Testis (tissue), 3 donors: ENCODE results near the gene PLEKHD1. TPM values are rescaled to one million over a fixed set of nuclear protein-coding genes. Genes with fewer than 3 reads are reported as not detected.

ENCODE experiments used
- DNase-seq: peaks from one replicate; pipeline ENCODE4 v3.0.0-alpha.2; 2019
- H3K27ac ChIP-seq, 2 donors: fragments of 200-600 bp; sonication (generic); one replicate each; pipeline ENCODE4 v1.5.1; 2019
- H3K27me3 ChIP-seq: fragments of 200-600 bp; sonication (generic); one replicate; pipeline ENCODE4 v1.5.1; 2019
- H3K36me3 ChIP-seq: fragments of 200-600 bp; sonication (generic); one replicate; pipeline ENCODE4 v1.5.1; 2017; ENCODE audit warnings: low read depth; ENCODE audit errors: missing control alignments
- H3K4me1 ChIP-seq: fragments of 200-600 bp; sonication (generic); one replicate; pipeline ENCODE4 v1.5.1; 2019
- H3K4me3 ChIP-seq, 2 donors: fragments of 200-600 bp; sonication (generic); one replicate each; pipeline ENCODE4 v1.5.1; 2017 to 2019
- H3K9me3 ChIP-seq: fragments of 200-600 bp; sonication (generic); one replicate; pipeline ENCODE4 v1.5.1; 2017
- POLR2A ChIP-seq: fragments of 450-650 bp; IDR thresholded peaks from one replicate; pipeline ENCODE4 v1.6.1; 2017; ENCODE audit warnings: antibody characterized with exemption, mild to moderate bottlenecking, moderate library complexity
- WGBS, 2 donors: methylation state at CpG; one replicate each; pipeline ENCODE4 v1.1.5; 2018; 5-methylcytosine and 5-hydroxymethylcytosine counted together
- intact Hi-C: fragments of 100-400 bp; cut with DNase I; formaldehyde crosslinking; loops from one replicate; pipeline ENCODE4 v1.15.1; 2023; ENCODE audit warnings: low total_unique reads
- polyA plus RNA-seq: library from polyadenylated mRNA; stranded (reverse); fragments of 350-450 nt; fragmentation: Illumina TruSeq; extraction: RNeasy Lipid Tissue Mini Kit (QIAGEN cat#74804); gene quantifications from one replicate; pipeline ENCODE4 v1.2.3, GENCODE V29; 2014; ENCODE audit warnings: low read depth, low replicate concordance; ENCODE audit not compliant: insufficient read depth
- total RNA-seq, 2 donors: library from RNA; depleted of rRNA; stranded (reverse); fragments of >200 nt; gene quantifications; one replicate each; pipeline ENCODE4 v1.2.3, GENCODE V29; 2016
- TF ChIP-seq, protein P1 (sequence below), 3 experiments: fragments of 450-650 bp in 2 of 3; fragments of 200-600 bp in 1 of 3; sonication (generic) in 1 of 3; IDR thresholded peaks; one replicate each; pipeline ENCODE4 v1.5.1; 2016 to 2019; ENCODE audit warnings: antibody characterized with exemption in 3 of 3, mild to moderate bottlenecking in 2 of 3, moderate library complexity in 1 of 3

The PLEKHD1 gene
- total and polyA plus RNA-seq, 3 donors from 2014 or later, result 0.87 to 1.9 (median 1.1) TPM

DNA sequence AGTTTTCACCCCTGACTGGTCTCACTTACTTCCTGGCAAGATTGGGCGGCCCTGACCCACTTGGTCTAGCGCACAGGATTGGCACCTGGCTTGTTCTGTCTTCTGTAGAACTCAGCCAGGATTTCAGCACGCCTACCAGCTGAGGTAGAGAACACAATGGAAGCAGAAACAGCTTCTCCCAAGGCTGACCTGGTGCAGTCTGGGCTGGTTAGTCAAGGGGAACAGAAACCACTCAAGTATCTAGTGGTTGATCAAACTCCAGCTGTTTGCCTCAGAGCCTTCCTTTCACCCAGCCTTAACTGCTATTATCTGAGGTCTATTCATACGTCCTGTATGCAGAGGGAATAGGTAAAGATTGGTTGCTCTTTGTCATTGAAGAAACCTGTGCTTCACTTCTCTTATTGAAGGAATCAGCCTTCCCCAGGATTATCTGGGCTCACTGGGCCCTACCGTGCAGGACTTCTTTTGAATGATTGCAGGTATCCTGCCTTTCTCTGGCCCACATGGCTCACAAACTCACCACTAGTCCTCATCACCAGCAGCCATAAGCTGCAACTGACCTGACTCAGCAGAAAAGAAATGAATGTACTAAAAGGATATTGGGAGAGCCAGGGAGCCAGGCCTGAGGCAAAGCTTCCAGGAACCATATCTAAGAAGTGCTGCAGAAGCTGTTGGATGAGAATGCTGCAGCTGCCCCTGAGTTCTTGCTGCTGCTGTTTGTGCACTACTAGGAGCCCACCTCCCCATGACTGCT is 2.5 kb upstream of the PLEKHD1 start:
- H3K27me3 ChIP-seq, result no peaks in the 10 kb centered on the region
- no peak overlapping the region for H3K27ac ChIP-seq
- no peaks in the 10 kb centered on the region for H3K36me3 ChIP-seq
- intact Hi-C loops, result no loop called here
- H3K4me1 ChIP-seq, result peaks cover 14% of the 10 kb centered on the region
- TF ChIP-seq, protein P1, sequence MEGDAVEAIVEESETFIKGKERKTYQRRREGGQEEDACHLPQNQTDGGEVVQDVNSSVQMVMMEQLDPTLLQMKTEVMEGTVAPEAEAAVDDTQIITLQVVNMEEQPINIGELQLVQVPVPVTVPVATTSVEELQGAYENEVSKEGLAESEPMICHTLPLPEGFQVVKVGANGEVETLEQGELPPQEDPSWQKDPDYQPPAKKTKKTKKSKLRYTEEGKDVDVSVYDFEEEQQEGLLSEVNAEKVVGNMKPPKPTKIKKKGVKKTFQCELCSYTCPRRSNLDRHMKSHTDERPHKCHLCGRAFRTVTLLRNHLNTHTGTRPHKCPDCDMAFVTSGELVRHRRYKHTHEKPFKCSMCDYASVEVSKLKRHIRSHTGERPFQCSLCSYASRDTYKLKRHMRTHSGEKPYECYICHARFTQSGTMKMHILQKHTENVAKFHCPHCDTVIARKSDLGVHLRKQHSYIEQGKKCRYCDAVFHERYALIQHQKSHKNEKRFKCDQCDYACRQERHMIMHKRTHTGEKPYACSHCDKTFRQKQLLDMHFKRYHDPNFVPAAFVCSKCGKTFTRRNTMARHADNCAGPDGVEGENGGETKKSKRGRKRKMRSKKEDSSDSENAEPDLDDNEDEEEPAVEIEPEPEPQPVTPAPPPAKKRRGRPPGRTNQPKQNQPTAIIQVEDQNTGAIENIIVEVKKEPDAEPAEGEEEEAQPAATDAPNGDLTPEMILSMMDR (IDR thresholded peaks at IDR 0.05), result no peak
- TF ChIP-seq POLR2A, result no peak
- DNase-seq, result no peak
- H3K9me3 ChIP-seq, result no peaks in the 10 kb centered on the region
- 85 to 89% methylated on average over 5 of the region's 5 CpGs for WGBS, 2 donors
- no peak overlapping the region for H3K4me3 ChIP-seq

DNA sequence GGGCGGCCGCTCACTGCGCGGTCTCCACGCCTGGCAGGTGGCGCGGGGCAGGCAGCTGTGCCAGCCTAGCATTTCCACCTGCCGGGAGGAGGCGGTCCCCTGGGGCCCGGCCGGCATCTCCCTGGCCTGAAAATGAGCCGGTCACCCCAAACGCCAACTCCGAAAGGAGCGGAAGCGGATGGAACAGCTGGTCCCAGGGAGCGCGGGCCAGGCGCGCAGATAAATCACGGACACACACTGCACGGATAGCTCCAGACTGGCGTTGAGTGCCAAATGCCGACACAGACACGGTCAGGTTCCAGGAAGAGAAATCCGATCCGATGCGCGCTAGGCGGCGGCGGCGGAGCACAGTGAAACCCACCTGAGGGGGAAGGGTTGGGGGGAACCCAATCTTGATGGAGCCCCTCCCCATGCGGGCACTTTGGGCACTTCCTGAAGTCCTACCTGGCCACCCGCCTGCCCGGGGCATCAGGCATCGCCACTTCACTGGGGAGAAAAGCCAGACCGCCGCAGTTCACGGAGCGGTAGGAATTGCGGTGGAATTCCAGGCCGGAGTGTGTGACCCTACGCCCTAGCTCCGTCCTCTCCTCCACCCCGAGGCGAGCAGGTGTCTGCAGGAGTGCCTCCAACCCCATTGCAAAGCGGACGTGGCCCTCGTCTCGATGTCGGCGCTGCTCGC is 624 bp upstream of the PLEKHD1 start:
- Histone ChIP-seq H3K27ac (no peak overlapping the region), H3K9me3 (no peaks in the 10 kb centered on the region)
- intact Hi-C loops, result no loop called here

DNA sequence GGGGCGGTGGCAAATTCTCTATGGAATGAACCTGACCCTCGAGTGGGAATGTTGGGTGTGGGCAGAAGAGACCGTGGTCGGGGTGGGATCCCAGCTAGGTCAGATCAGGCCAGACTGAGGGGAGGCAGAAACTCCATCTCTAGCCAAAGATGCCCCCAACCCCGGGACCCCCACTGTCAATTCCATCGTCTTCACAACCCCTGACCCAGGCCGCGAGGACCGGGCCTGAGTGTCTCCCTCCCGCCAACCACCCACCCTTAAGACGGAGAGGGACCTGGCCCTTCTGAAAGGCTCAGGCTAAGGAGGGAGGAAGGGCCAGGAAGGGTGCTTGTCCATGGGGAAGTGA is 760 bp downstream of the PLEKHD1 start:
- H3K4me1 ChIP-seq, result peaks cover 14% of the 10 kb centered on the region
- no peak overlapping the region for H3K27ac ChIP-seq
- H3K9me3 ChIP-seq, result no peaks in the 10 kb centered on the region
- WGBS, 2 donors, result 37 to 55% methylated on average over 9 to 11 of the region's 11 CpGs
- TF ChIP-seq, protein P1 (IDR thresholded peaks at IDR 0.05), result no peak
- no peak for TF ChIP-seq POLR2A
- intact Hi-C loops, result no loop called here
- no peaks in the 10 kb centered on the region for H3K36me3 ChIP-seq
- H3K27me3 ChIP-seq, result no peaks in the 10 kb centered on the region
- no peak for DNase-seq
- H3K4me3 ChIP-seq, result no peak overlapping the region

More for the DNA sequence above, 624 bp upstream of the PLEKHD1 start:
- peak; percentile 34 for DNase-seq
- no peaks in the 10 kb centered on the region for H3K27me3 ChIP-seq
- peaks cover 14% of the 10 kb centered on the region for H3K4me1 ChIP-seq
- H3K4me3 ChIP-seq, result peak overlapping the region in 1 of 2 donors; percentile 12
- no peaks in the 10 kb centered on the region for H3K36me3 ChIP-seq
- 2 to 3% methylated on average over 8 to 49 of the region's 54 CpGs for WGBS, 2 donors
- TF ChIP-seq, protein P1 (IDR thresholded peaks at IDR 0.05), result no peak
- TF ChIP-seq POLR2A, result no peak

DNA sequence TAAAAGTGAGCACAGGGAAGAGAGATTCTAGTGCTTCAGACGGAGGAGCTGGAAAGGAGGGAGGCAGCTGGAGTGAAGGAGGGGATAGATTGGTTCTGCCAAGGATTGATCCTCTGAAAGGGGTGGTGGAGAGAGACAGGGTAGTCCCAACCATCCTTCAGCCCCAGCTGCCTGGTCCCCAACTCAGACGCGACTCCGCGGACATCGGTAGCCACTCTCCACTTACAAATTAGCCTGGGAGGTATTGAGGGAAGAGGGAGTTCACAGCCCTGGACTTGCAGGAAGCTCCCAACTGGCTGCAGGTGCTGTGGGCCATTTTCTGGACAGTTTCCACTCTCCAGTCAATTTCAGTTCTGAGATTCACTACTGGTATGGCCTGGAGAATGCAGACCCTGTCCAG is 1.2 kb downstream of the PLEKHD1 start:
- intact Hi-C loops, result no loop called here
- no peak overlapping the region for H3K27ac ChIP-seq
- TF ChIP-seq POLR2A, result no peak
- TF ChIP-seq, protein P1 (IDR thresholded peaks at IDR 0.05), result no peak
- peaks cover 14% of the 10 kb centered on the region for H3K4me1 ChIP-seq
- WGBS, 2 donors, result 70 to 72% methylated on average over 6 of the region's 6 CpGs
- H3K4me3 ChIP-seq, result no peak overlapping the region
- H3K36me3 ChIP-seq, result no peaks in the 10 kb centered on the region
- no peaks in the 10 kb centered on the region for H3K27me3 ChIP-seq
- H3K9me3 ChIP-seq, result no peaks in the 10 kb centered on the region
- no peak for DNase-seq
